AG09319 (cell line): ENCODE data around the gene DDI2.

Experiments used
- DNase-seq: peaks from one replicate; pipeline ENCODE4 v3.0.0-alpha.2; 2010; ENCODE audit warnings: low read depth; ENCODE audit errors: extremely low read depth
- CTCF ChIP-seq: IDR thresholded peaks from 2 replicates; pipeline ENCODE4 v1.5.1; 2011; ENCODE audit warnings: low read depth, mild to moderate bottlenecking, inconsistent platforms, low read length, moderate library complexity

Gene DDI2

DNA sequence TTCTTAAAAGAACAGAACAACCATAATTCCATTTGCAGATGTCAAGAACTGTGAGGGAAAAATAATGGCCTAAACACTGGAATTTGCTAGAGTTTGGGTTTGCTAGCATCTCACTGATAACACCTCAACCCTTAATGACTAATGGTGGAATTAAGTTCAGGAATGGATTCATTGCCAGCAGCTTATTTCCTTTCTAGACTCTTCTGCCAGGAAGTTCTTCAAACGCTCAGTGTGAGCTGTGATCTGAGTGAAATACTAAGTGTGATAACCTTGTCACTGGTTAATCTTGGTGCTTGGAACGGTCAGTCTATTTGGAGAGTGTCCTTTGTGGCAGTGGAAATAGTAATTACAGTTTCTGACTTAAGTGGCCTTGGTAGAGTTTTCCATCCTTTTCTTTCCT, 45.2 kb downstream of the DDI2 start:
- no peak for DNase-seq

DNA sequence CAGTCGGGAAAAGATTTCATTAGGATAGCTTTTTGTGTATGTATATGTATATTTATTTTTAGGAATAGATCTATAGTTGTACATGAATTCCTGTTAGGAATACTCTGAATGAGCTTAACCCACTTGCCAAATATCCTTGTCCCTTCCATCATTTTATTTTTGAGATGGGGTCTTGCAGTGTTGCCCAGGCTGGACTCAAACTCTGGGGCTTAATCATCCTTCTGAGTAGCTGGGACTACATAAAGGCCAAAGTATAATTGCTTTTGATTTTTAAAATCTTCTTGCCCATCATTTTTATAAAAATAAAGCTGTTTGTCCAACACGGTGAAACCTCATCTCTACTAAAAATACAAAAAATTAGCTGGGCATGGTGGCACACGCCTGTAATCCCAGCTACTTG, 46.7 kb downstream of the DDI2 start:
- no peak for TF ChIP-seq CTCF
- no peak for DNase-seq

More for the DNA sequence above, 45.2 kb downstream of the DDI2 start:
- no peak for TF ChIP-seq CTCF

- no peak for DNase-seq
Measured at GRCh38 chr1:15667362-15667761, 50.1 kb downstream of the DDI2 start.

DNA sequence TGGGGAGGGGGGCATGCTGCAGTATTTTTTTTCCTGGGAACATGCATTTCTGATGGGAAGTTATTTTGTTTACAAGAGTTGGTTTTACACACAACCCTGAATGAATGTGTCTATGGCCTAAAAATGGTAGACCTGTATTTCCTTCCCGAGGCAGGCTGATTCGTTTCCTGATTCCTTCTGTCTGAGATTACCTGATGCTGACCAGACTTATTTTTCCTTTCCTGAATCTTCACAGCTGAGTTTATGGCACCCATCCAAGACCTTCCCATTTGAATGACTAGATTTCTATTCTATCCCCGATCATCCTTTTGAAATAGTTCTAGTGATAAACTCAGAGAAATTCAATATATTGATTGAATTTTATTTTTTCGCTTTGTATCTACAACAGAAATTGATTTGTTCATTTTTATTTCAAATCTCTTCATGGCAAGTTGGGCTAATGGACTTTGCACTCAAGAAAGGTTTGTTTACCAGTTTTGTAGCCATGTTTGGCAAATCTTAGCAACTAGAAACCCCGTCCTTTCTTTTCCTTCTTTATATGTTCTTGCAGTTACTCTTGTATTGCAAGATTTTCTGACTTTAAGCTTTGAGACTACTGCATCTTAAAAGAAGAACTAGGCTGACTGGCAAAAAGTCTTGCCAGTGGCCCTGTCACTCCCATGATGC, 51.0 kb downstream of the DDI2 start:
- DNase-seq = no peak
- no peak for TF ChIP-seq CTCF

More at GRCh38 chr1:15667362-15667761, 50.1 kb downstream of the DDI2 start:
- TF ChIP-seq CTCF = no peak

DNA sequence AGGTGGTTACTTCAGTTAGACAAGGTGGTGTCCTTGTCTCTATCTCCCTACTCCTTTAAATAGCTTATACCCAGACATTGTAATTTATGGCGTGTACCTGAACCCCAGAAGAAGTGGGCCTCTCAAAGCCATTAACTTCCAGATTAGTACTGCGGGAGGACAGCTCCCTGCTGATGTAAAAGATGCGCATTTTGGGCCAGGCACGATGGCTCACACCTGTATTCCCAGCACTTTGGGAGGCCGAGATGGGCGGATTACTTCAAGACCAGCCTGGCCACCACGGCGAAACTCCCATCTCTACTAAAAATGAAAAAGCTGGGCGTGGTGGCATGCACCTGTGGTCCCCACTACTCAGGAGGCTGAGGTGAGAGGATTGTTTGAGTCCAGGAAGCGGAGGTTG, 51.8 kb downstream of the DDI2 start:
- TF ChIP-seq CTCF = no peak
- DNase-seq = no peak

GRCh38 chr1:15669864-15670263, 52.6 kb downstream of the DDI2 start:
- no peak for DNase-seq
- TF ChIP-seq CTCF = no peak

GRCh38 chr1:15671430-15671829, 54.2 kb downstream of the DDI2 start:
- DNase-seq = no peak
- TF ChIP-seq CTCF = no peak
